Activated T-helper 17 cell treated with anti-CD3 and anti-CD28 coated beads, Interleukin-2, amount 50 U/mL, for 72 hours (primary cell): Measurements from ENCODE around the gene SMAD2. TPM values are rescaled to one million over a fixed set of nuclear protein-coding genes. Genes with fewer than 3 reads are reported as not detected.
"Not testable (repeated sequence)": the region's sequence is repeated elsewhere in the genome, so short reads cannot be mapped to it uniquely, and the experiment has no call there.

Source experiments
- ATAC-seq: fragments of 150-1000 bp; cut with Tn5 transposase; replicated peaks from 2 replicates; pipeline ENCODE4 v1.10.0; 2021; ENCODE audit warnings: mild to moderate bottlenecking, moderate library complexity
- H3K27ac Mint-ChIP-seq: one replicate; pipeline ENCODE4 v1.8.0; 2022; ENCODE audit warnings: mixed read lengths
- H3K27me3 Mint-ChIP-seq: one replicate; pipeline ENCODE4 v1.8.0; 2022; ENCODE audit warnings: mixed read lengths
- H3K36me3 Mint-ChIP-seq: one replicate; pipeline ENCODE4 v1.8.0; 2022; ENCODE audit warnings: low read depth, mild to moderate bottlenecking, mixed read lengths
- H3K4me1 Mint-ChIP-seq: one replicate; pipeline ENCODE4 v1.8.0; 2022; ENCODE audit warnings: mixed read lengths
- H3K4me3 Mint-ChIP-seq: one replicate; pipeline ENCODE4 v1.8.0; 2022; ENCODE audit warnings: mild to moderate bottlenecking, mixed read lengths
- H3K9me3 Mint-ChIP-seq: one replicate; pipeline ENCODE4 v1.8.0; 2022; ENCODE audit warnings: mixed read lengths
- total RNA-seq, 2 donors: library from RNA; stranded (reverse); gene quantifications; one replicate each; pipeline ENCODE4 v1.2.3, GENCODE V29; 2022

Gene SMAD2
- total RNA-seq: 100 to 1,000 TPM in 1 of 2 donors, 10 to 100 TPM in 1; 97.2 to 170 TPM

DNA sequence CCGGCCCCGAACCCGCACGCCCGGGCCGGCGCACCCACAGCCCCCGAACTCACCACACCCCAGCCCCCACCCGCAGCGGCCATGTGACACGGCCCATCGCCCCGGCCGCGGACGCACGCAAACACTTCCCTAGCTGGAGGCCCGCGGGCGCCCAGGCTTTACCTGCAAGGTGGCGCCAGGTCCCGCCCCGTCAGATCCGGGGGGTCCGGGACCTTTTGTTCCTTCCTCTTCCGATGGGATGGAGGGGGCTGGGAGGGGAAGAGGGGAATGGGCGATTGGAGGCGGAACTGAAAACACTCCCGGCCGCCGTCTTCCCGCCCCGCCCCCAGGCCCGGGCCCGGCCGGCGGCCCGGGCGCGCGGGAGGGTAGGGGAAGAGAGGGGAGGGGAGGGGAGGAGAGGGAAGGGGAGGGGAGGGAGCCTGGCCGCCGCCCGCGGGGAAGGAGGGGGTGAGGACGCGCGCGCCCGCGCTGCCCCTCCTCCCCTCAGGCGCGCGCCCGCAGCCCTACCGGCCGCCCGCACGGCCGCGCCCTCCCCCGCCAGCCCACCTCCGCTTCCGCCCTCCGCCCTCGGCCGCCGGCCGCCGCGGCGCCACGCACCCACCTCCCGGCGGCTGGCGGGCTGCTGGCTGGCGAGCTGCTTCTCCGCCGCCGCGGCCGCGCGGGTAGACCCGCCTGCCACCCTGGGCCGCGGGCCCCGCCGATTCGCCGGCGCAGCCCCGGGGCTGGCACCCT is at the start of gene SMAD2:
SMAD2 (minus strand) TSS at position 461 of the 732 bp plus-strand sequence. CDS start 33,903 bp downstream, outside the sequence.
- H3K27me3 Mint-ChIP-seq: no peaks in the 10 kb centered on the region
- peak; percentile 75 for ATAC-seq
- H3K9me3 Mint-ChIP-seq: no peaks in the 10 kb centered on the region
- peaks cover 30% of the 10 kb centered on the region for H3K36me3 Mint-ChIP-seq
- peaks cover 42% of the 10 kb centered on the region for H3K4me1 Mint-ChIP-seq
- H3K27ac Mint-ChIP-seq: peak within 1 kb of the TSS; percentile 98
- peak within 1 kb of the TSS; percentile 96 for H3K4me3 Mint-ChIP-seq

DNA sequence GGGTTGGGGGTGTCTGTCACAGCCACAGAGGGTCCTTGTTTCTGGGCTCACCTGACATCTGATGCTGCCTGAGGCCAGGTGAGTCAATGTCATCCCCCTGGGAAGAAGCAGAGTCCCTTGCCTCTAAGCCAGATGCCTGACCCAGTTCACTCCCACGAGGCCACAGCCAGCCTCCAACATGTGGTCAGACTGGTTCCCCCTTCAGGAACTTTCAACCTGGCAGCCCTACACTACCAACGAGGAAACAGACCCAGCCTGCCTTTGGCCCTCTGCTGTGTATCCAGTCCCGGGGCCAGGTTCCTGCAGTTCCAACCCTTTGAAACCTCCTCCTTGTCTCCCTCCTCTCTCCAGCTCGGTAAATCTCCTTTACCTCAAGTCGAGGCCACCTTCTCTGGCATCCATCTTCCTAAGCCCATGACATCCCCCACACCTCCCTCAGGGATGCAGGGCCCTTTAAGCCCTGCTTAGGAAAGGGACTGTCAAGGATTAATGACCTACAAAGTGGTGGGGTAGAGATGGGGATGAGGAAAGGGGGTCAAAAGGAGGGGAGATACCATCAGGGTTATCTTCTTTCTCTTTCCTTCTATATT is 49.2 kb upstream of the SMAD2 start:
- no peak for ATAC-seq
- Mint-ChIP-seq H3K36me3 (no peaks in the 10 kb centered on the region), H3K4me1 (no peaks in the 10 kb centered on the region), H3K4me3 (no peak overlapping the region), H3K27ac (no peak overlapping the region), H3K27me3 (no peaks in the 10 kb centered on the region), H3K9me3 (no peaks in the 10 kb centered on the region)

DNA sequence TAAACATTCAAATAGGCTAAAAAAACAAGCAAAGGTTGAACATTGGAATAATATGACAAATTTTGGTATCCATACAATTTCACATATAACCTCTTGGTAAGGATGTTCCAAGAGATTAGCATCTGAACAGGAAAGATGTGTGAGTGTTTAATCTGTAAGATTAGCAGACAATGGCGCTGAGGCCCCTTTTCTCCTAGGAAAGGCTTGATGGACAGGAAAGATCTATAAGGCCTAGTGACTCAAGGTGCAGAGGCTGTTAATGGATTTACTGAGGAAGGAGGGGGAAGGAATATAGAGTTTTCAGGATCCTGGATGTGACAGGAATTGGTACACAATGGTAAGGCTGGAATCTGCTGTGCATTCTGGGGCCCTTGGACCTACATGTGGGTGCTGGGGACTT is 48.1 kb upstream of the SMAD2 start:
- ATAC-seq: no peak
- H3K4me3 Mint-ChIP-seq: no peak overlapping the region
- H3K4me1 Mint-ChIP-seq: no peaks in the 10 kb centered on the region
- H3K27ac Mint-ChIP-seq: no peak overlapping the region
- H3K36me3 Mint-ChIP-seq: no peaks in the 10 kb centered on the region
- no peaks in the 10 kb centered on the region for H3K9me3 Mint-ChIP-seq
- peaks cover 5% of the 10 kb centered on the region for H3K27me3 Mint-ChIP-seq

DNA sequence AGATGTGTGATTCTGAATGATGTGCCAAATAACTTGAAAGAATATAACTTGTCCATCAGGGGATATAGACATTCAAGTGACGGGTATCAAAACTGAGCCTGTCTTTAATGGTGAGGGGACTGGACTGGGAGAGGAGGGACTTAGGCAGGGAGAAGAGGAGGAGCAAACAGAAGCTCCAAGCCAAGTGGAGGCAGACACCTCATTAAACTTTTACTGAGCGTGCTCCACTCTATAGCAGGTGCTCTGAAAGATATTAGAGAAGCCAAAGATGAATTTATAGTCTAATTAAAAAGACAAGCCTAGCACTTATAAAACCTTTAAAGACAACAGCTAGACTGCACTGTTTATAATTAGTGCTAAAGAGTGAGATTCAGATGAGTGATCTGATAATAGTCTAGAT is 47.7 kb upstream of the SMAD2 start:
- ATAC-seq: no peak
- peaks cover 5% of the 10 kb centered on the region for H3K27me3 Mint-ChIP-seq
- no peaks in the 10 kb centered on the region for H3K4me1 Mint-ChIP-seq
- H3K9me3 Mint-ChIP-seq: no peaks in the 10 kb centered on the region
- no peak overlapping the region for H3K27ac Mint-ChIP-seq
- no peak overlapping the region for H3K4me3 Mint-ChIP-seq
- no peaks in the 10 kb centered on the region for H3K36me3 Mint-ChIP-seq

DNA sequence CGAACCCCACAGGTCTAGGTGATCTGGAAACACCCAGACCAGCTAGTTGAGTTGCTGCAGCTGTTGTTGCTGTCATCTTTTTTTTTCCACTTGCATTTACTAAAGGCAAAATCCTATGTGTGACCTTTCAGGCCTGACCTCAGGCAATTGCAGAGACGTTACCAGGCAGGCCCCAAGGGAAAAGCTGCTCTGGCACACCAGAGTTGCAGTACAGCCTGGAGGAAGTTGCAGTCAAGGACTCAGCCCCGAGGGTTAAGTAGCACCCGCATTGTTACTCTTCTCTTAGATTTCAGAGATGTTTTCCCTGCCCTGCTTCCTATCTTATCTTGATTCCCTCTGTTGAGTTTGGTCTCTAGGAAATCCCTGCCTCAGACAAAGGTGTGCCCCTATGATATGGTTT is 45.2 kb upstream of the SMAD2 start:
- Mint-ChIP-seq H3K36me3 (no peaks in the 10 kb centered on the region), H3K4me3 (no peak overlapping the region), H3K9me3 (no peaks in the 10 kb centered on the region), H3K27ac (no peak overlapping the region), H3K4me1 (no peaks in the 10 kb centered on the region), H3K27me3 (peaks cover 12% of the 10 kb centered on the region)
- ATAC-seq: no peak

DNA sequence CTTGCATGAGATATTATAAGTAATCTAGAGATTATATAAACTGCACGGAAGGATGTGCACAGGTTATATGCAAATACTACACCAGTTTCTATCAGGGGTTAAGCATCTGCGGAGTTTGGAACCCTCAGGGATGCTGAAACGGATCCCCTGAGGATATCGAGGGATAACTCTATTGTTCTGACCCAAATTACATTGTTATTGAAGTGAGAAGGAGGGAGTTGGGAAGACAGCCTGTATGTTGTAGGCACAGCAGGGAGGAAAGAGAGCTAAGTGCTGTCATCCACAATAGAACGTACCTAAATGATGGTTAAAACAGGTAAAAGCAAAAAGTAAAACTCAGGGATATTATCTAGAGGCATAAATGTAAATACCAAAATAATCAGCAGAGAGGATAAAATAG is 44.6 kb upstream of the SMAD2 start:
- Mint-ChIP-seq H3K27me3 (peaks cover 12% of the 10 kb centered on the region), H3K4me1 (no peaks in the 10 kb centered on the region), H3K36me3 (no peaks in the 10 kb centered on the region), H3K9me3 (no peaks in the 10 kb centered on the region), H3K27ac (no peak overlapping the region), H3K4me3 (no peak overlapping the region)
- no peak for ATAC-seq

DNA sequence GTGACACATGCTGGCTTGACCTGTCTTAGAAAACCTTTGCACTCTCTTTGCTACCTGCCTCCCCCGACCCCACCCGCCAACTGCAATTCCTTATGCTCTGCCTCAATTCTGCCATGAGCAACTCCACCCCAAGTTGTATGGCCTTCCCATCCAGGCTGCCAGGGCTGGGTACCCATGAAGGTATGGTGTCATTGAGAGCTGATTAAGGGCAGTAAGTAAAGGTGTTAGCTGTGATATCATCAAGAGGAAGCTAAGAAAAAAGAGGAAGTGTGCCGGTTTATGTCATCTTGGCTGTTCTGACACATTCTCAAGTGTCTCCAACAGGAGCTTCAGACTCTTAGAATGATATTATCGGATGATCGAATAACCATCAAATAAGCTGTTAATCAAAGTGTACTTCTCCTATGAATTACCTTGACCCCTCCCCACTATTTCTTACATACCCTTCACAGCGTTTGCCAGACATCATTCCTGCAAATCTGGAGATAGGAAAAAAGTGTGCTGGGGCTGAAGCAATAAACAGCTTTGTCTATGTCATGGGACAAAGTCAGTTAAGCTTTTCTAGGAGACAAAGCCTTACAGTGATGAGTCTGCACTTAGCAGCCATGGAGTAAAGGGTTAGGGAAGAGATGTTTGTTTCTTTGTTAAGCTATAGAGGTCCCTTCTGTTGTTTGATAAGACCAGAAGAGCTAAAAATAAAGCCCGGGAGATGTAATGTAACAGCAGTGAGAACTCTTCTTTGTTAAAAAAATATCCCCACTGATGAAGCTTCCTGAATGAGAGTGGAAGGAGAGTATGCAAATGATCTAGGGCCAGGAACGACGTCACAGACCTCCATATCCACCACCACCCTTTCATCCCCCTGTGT is 40.4 kb upstream of the SMAD2 start:
- Mint-ChIP-seq H3K4me3 (no peak overlapping the region), H3K36me3 (no peaks in the 10 kb centered on the region), H3K9me3 (no peaks in the 10 kb centered on the region), H3K4me1 (no peaks in the 10 kb centered on the region), H3K27ac (no peak overlapping the region), H3K27me3 (peaks cover 12% of the 10 kb centered on the region)
- no peak for ATAC-seq

DNA sequence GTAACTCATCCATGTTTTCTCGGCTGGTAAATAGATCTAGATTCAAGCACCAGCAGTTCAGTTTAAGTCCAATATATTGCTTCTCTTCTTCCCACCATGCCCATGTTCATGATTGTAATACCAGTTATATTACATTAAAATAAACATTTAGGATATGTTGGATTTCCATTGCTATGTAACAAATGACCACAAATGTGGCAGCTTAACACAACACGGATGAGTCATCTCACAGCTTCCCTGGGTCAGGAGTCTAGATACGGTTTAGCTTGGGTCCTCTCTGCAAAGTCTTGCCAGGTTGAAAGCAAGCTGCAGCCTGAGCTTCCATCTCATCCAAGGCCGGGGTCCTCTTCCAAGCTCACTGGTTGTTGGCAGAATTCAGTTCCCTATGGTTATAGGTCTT is 39.4 kb upstream of the SMAD2 start:
- Mint-ChIP-seq H3K36me3 (no peaks in the 10 kb centered on the region), H3K9me3 (no peaks in the 10 kb centered on the region), H3K4me3 (no peak overlapping the region), H3K27me3 (peaks cover 12% of the 10 kb centered on the region), H3K27ac (no peak overlapping the region), H3K4me1 (no peaks in the 10 kb centered on the region)
- ATAC-seq: no peak

DNA sequence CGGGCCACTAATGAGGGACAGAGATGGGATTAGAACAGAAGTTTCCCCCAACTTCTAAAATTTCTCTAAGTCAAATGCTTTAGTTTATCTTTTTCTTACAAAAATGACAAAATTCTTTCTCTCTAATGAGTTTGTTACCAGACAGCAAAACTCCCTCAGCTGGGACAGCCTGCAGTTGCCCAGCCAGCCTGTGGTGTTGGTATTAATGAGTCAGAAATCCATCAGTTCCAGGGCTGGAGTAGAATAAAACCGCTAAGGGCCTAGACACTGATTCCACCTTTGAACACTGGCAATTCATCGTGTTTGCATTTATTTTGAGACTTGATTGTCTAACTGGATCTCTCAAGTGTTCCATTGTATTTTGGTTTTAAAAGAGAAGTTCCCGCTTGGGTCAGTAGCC is 38.3 kb upstream of the SMAD2 start:
- Mint-ChIP-seq H3K36me3 (no peaks in the 10 kb centered on the region), H3K4me1 (no peaks in the 10 kb centered on the region), H3K27ac (no peak overlapping the region), H3K4me3 (no peak overlapping the region), H3K27me3 (peaks cover 7% of the 10 kb centered on the region), H3K9me3 (no peaks in the 10 kb centered on the region)
- ATAC-seq: no peak

DNA sequence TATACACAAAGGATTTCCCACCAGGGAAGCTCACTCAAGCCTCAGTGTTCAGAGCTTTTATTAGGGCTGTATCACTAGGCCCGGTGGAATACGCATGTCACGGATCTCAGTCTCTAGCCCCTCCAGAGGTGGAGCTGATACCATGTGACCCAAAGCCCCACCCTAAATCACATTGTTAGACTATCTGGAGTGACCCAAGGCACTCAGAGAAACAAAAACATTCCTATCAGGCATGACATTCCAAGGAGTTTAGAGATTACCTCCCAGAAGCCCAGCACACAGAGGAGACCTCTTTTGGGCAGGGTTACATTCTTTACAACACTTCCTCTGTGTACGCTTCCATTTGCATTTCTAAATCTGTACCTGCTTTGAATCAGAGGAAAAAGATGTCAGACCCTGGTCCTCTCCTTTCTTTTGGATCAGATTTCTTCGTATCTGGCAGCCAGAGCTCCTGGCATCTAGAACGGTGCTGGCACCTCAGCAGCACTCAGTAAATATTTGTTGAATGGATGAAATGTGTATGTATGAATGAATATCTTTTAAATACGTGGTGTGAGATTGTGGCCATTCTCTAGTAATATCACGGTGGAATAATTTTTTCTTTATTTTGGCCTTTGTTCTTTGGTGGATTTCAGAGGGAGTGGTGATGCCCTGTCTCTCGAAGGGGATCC is 37.7 kb upstream of the SMAD2 start:
- Mint-ChIP-seq H3K27me3 (peaks cover 6% of the 10 kb centered on the region), H3K27ac (no peak overlapping the region), H3K36me3 (no peaks in the 10 kb centered on the region), H3K9me3 (no peaks in the 10 kb centered on the region), H3K4me1 (no peaks in the 10 kb centered on the region), H3K4me3 (no peak overlapping the region)
- no peak for ATAC-seq

DNA sequence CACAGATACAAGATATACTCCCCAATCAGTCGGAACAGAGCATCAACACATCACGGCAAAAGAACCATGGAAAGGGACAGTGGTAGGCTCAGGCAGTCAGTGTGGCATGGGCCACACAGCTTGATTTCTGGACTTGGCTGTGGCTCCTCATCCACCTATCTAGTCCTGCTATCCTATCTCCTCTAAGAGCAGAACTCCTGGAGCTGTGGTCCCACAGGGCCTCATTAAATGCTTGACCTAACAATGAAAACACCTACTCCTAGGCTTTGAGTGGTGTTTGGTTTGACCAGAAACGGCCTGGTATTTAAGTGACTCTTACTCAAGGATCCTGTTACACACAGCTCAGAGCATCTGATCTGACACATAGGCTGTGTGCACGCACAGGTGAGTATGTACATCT is 33.6 kb upstream of the SMAD2 start:
- Mint-ChIP-seq H3K36me3 (no peaks in the 10 kb centered on the region), H3K27me3 (peaks cover 4% of the 10 kb centered on the region), H3K4me1 (no peaks in the 10 kb centered on the region), H3K4me3 (no peak overlapping the region), H3K9me3 (peaks cover 10% of the 10 kb centered on the region), H3K27ac (no peak overlapping the region)
- no peak for ATAC-seq

DNA sequence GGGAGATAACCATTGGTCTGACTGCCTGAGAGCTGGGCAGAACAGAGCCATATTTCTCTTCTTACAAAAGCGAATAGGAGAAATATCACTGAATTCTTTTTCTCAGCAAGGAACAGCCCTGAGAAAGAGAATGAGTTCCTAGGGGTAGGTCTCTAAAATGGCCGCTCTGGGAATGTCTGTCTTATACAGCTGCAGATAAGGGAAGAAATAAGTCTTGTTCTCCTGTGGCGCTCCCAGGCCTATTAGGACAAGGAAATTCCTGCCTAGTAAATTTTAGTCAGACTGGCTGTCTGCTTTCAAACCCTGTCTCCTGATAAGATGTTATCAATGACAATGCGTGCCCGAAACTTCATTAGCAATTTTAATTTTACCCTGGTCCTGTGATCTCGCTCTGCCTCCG is 30.5 kb upstream of the SMAD2 start:
- not testable (repeated sequence) for ATAC-seq, H3K27ac Mint-ChIP-seq, H3K27me3 Mint-ChIP-seq, H3K4me1 Mint-ChIP-seq, H3K4me3 Mint-ChIP-seq, H3K36me3 Mint-ChIP-seq
- H3K9me3 Mint-ChIP-seq: peaks cover 10% of the 10 kb centered on the region

DNA sequence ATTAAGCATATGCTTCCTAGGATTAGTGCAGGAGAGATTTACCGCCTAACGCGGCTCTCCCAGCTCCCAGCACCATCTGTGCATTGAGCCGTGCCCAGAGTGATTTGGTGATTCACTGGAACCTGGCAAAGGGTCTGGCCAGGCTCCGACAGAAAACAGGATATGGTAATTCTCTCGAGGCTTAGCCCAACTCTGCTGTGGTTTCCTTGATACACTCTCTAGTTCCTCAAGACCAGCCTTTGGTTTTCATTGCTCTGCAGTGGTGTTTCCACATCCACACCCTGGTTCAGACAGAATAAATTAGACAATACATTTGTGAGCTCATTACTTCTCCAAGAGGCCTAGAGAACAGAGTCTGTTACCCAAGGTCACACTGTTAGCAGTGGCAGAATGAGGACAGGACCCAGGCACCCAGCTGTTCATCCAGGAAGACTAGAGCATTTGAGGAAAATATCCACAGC is 23.0 kb upstream of the SMAD2 start:
- Mint-ChIP-seq H3K27ac (peak overlapping the region; percentile 35), H3K9me3 (no peaks in the 10 kb centered on the region), H3K4me1 (peaks cover 6% of the 10 kb centered on the region), H3K36me3 (no peaks in the 10 kb centered on the region), H3K4me3 (peak overlapping the region; percentile 34), H3K27me3 (peaks cover under 1% of the 10 kb centered on the region)
- peak; percentile 97 for ATAC-seq

DNA sequence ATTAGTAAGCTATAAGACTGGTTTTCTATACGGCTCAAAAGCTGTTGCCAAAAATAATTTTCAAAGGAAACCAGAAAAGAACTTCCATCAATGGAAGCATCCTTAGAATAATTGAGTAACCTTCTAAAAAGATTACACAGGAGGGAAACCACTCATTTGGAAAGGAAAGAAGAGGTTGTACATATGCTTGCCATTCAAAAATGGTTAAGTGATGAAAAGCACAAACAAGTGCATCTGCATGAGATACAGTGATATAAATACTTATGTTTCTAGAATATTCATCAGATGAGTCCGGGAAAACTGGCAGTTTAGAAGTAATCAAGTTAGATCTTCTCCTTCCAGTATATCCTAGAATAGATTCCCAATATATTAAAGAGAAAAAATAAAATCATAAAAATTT is 20.1 kb upstream of the SMAD2 start:
- H3K27me3 Mint-ChIP-seq: no peaks in the 10 kb centered on the region
- H3K27ac Mint-ChIP-seq: no peak overlapping the region
- H3K36me3 Mint-ChIP-seq: no peaks in the 10 kb centered on the region
- no peak overlapping the region for H3K4me3 Mint-ChIP-seq
- no peaks in the 10 kb centered on the region for H3K9me3 Mint-ChIP-seq
- H3K4me1 Mint-ChIP-seq: peaks cover 6% of the 10 kb centered on the region
- no peak for ATAC-seq
